Activated B cell treated with CpG ODN at 0.5 μM for 24 hours (primary cell): Measurements from ENCODE around the gene UEVLD. TPM values are rescaled to one million over a fixed set of nuclear protein-coding genes. Genes with fewer than 3 reads are reported as not detected.

Experiments used
- ATAC-seq: fragments of 200-7000 bp; cut with Tn5 transposase; one replicate; pipeline ENCODE4 v1.10.0; 2021; ENCODE audit warnings: low read depth, mild to moderate bottlenecking, moderate library complexity
- CTCF ChIA-PET: fragments of 350-600 bp; sonication (Branson Sonifier 250); formaldehyde crosslinking; loops from one replicate; lab custom pipeline; 2021; ENCODE audit warnings: antibody characterized with exemption; lab: Charles Lee
- POLR2A ChIA-PET: fragments of 350-600 bp; sonication (Branson Sonifier 250); formaldehyde crosslinking; loops from one replicate; lab custom pipeline; 2021; ENCODE audit warnings: antibody characterized with exemption; lab: Charles Lee
- DNase-seq: peaks from one replicate; pipeline ENCODE4 v3.0.0; 2022
- H3K27ac Mint-ChIP-seq: one replicate; pipeline ENCODE4 v1.8.0; 2020; ENCODE audit warnings: mixed read lengths
- H3K27me3 Mint-ChIP-seq: one replicate; pipeline ENCODE4 v1.8.0; 2021; ENCODE audit warnings: mixed read lengths
- H3K36me3 Mint-ChIP-seq: one replicate; pipeline ENCODE4 v1.8.0; 2021; ENCODE audit warnings: low read depth, mixed read lengths
- H3K4me1 Mint-ChIP-seq: one replicate; pipeline ENCODE4 v1.8.0; 2021; ENCODE audit warnings: mixed read lengths
- H3K4me3 Mint-ChIP-seq: one replicate; pipeline ENCODE4 v1.8.0; 2020; ENCODE audit warnings: mild to moderate bottlenecking, mixed read lengths
- H3K9me3 Mint-ChIP-seq: one replicate; pipeline ENCODE4 v1.8.0; 2020; ENCODE audit warnings: mixed read lengths
- CTCF ChIP-seq: fragments of 200-600 bp; IDR thresholded peaks from one replicate; pipeline ENCODE4 v1.8.0; 2022; ENCODE audit warnings: antibody characterized with exemption, mild to moderate bottlenecking
- intact Hi-C: fragments of 100-400 bp; cut with micrococcal nuclease; formaldehyde crosslinking; loops from one replicate; pipeline ENCODE4 v1.15.1; 2024
- total RNA-seq: library from RNA; stranded (reverse); gene quantifications from 2 replicates; pipeline ENCODE4 v1.2.3, GENCODE V29; 2022

The UEVLD gene
- total RNA-seq, 1 donor from 2014 or later = 18.0 TPM

- H3K27ac Mint-ChIP-seq = no peak overlapping the region
- DNase-seq = no peak
- no peak for TF ChIP-seq CTCF
- H3K9me3 Mint-ChIP-seq = no peaks in the 10 kb centered on the region
- ChIA-PET POLR2A (no interaction called here), CTCF (interaction anchor here (0.9 kb wide), 1 partner anchor 165 kb away, joined by 3 read pairs; no protein-coding TSS in a partner anchor)
- H3K4me1 Mint-ChIP-seq = no peaks in the 10 kb centered on the region
- ATAC-seq = no peak
- H3K4me3 Mint-ChIP-seq = no peak overlapping the region
- intact Hi-C loops = no loop called here
- peaks cover 49% of the 10 kb centered on the region for H3K36me3 Mint-ChIP-seq
- no peaks in the 10 kb centered on the region for H3K27me3 Mint-ChIP-seq
Measured at GRCh38 chr11:18566406-18566805, 22.1 kb downstream of the UEVLD start.

- Mint-ChIP-seq H3K27ac (no peak overlapping the region), H3K9me3 (no peaks in the 10 kb centered on the region)
- TF ChIP-seq CTCF = no peak
Measured at GRCh38 chr11:18564149-18564548, 24.4 kb downstream of the UEVLD start.

DNA sequence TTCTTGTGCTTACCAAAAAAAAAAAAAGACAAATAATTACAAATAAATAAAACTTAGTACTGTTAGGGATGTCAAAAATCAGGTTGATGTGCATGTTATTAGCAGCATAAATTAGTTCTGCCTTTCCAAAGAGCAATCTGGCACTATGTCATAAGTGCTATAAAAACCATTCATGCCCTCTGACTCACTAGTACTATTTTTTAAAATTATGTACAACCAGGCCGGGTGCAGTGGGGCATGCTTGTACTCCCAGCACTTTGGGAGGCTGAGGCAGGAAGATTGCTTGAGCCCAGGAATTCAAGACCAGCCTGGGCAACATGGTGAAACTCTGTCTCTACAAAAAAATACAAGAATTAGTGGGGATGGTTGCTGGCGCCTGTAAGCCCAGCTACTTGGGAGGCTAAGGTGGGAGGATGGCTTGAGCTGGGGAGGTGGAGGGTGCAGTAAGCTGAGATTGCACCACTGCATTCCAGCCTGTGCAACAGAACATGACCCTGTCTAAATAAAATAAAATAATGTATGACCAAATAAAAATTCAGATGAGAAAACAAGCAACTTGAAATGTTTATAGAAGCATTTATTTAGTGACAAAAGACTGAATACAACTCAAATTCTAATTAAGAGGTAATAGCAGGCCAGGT lies 25.3 kb downstream of the UEVLD start:
- intact Hi-C loops = no loop called here
- H3K4me3 Mint-ChIP-seq = no peak overlapping the region
- H3K4me1 Mint-ChIP-seq = no peaks in the 10 kb centered on the region
- H3K27ac Mint-ChIP-seq = no peak overlapping the region
- H3K36me3 Mint-ChIP-seq = peaks cover 44% of the 10 kb centered on the region
- ChIA-PET POLR2A (no interaction called here), CTCF (interaction anchor here (0.7 kb wide), 1 partner anchor 32 kb away, joined by 3 read pairs; no protein-coding TSS in a partner anchor)
- no peaks in the 10 kb centered on the region for H3K27me3 Mint-ChIP-seq
- TF ChIP-seq CTCF = no peak
- ATAC-seq = no peak
- H3K9me3 Mint-ChIP-seq = no peaks in the 10 kb centered on the region
- DNase-seq = no peak

More at GRCh38 chr11:18564149-18564548, 24.4 kb downstream of the UEVLD start:
- ATAC-seq = no peak
- no peaks in the 10 kb centered on the region for H3K4me1 Mint-ChIP-seq
- H3K36me3 Mint-ChIP-seq = peaks cover 44% of the 10 kb centered on the region
- CTCF ChIA-PET = no interaction called here
- H3K4me3 Mint-ChIP-seq = no peak overlapping the region
- no peak for DNase-seq
- POLR2A ChIA-PET = no interaction called here
- no peaks in the 10 kb centered on the region for H3K27me3 Mint-ChIP-seq
- intact Hi-C loops = no loop called here

DNA sequence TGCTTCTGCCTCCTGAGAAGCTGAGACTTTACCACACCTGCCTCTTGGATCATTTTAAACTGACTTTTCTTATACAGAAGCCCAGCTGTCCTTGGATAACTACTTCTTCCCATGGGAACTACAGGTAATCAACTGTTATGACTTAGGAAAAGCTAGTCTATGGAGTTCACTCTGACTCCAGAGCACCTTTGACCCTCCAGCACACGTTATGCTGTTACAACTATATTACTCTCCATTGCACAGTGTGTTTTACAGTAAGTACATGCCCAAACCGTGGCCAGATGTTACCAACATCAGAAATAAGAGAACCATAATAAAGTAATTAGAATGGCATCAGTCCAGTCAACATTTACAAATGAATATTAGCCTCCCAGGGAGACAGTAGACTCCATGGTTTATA lies 40.5 kb downstream of the UEVLD start:
- intact Hi-C loops = no loop called here
- no peaks in the 10 kb centered on the region for H3K9me3 Mint-ChIP-seq
- no peak for DNase-seq
- H3K27ac Mint-ChIP-seq = no peak overlapping the region
- no peak for TF ChIP-seq CTCF
- POLR2A ChIA-PET = interaction anchor here (0.8 kb wide), 1 partner anchor 22 kb away, joined by 3 read pairs; no protein-coding TSS in a partner anchor
- H3K36me3 Mint-ChIP-seq = peaks cover 39% of the 10 kb centered on the region
- no peaks in the 10 kb centered on the region for H3K27me3 Mint-ChIP-seq
- H3K4me3 Mint-ChIP-seq = no peak overlapping the region
- no peak for ATAC-seq
- H3K4me1 Mint-ChIP-seq = no peaks in the 10 kb centered on the region
- CTCF ChIA-PET = no interaction called here

DNA sequence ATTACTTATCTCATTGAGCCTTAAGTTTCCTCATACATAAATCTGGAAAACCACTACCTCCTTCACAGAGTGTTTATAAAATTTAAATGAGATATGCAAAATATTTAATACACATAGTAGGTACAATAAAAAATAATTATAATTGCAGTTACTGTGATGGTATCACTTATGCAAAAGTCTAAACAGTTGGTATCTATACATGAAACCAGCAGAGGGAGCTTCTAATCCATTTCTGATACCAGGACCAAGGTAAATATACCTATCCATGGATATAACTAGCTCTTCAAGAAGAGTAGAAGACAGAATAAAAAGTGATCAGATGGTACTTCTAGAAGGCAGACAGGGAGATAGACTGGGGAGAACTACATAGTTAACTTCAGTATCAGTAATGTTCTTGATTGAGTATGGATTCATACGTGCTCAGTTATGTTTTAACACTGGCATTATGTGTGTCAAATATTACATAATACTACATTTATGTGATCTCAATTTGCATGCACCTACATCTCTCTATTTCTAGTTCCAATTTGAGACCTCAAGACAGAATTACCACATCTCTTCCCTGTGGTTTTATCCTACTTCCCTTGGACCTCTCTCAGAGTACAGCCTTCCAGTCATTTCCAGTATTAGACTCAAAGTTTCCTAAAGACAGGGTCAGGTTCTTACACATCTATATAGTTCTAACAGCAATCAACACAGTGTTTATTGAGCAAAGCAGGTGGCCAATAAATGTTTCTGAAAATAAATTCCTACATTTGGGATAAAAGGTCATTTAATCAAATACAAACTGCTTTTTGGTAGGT lies 48.1 kb downstream of the UEVLD start:
- ChIA-PET CTCF (interaction anchor here (0.7 to 2.8 kb wide), 13 partner anchors 10 to 314 kb away, joined by 3 to 34 read pairs (median 4); partner anchors contain the start of gene TSG101), POLR2A (interaction anchor here (0.6 to 1.4 kb wide), 2 partner anchors 13 to 136 kb away, joined by 3 to 4 read pairs; no protein-coding TSS in a partner anchor)
- no peak for TF ChIP-seq CTCF
- Mint-ChIP-seq H3K9me3 (no peaks in the 10 kb centered on the region), H3K36me3 (peaks cover 27% of the 10 kb centered on the region), H3K4me1 (no peaks in the 10 kb centered on the region), H3K4me3 (no peak overlapping the region), H3K27ac (no peak overlapping the region), H3K27me3 (no peaks in the 10 kb centered on the region)
- intact Hi-C loops = loop anchor here (1.0 kb wide), 4 partner anchors 111 to 425 kb away; no protein-coding TSS in a partner anchor
- ATAC-seq (peak; percentile 21), DNase-seq (no peak)
